Activated CD8-positive, alpha-beta memory T cell treated with anti-CD3 and anti-CD28 coated beads for 1 hour (primary cell): ENCODE data around the gene PHACTR2.
A peak's percentile ranks its signal among the peaks of the same experiment; 100 is the strongest.

Source experiments
- DNase-seq, 2 donors: peaks; one replicate each; pipeline ENCODE4 v3.0.0-alpha.2; 2020; ENCODE audit warnings: low read depth in 1 of 2; ENCODE audit errors: extremely low read depth in 1 of 2

The PHACTR2 gene

DNA sequence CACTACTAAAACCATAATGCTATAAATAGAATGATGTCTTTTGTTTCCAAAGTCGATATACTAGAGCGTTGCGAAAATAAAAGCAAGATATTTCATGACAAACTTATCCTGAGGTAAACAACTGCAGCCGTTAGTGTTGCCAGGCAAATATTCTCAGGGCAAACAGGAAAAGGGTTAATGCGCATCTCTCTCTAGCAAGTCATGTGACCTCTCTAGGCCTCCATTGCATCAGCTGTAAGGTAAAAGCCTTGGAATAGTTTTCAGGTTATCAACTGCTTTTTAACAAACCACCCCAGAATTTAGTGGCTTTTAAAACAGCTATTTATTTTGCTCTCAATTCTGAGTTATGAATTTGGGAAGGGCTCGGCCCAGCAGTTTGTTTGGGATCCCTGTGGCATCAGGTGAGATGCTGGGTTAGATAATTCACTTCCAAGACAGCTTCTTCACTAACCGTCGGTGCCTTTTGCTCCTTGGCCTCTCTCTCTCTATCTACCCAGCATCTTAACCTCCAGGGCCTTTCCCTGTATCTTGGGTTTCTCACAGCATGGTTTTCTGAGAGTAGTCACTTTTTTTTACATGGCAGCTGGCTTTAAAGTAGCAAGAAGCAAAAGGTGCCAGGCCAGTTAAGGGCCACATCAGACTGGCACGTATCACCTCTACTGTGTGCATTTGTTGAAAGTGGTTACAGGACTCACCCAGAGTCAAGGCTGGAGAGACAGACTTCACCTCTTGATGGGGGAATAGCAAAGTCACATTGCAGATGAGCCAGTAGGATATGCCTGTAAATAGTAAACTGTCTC lies 126.2 kb downstream of the PHACTR2 start:
- DNase-seq: no peak

DNA sequence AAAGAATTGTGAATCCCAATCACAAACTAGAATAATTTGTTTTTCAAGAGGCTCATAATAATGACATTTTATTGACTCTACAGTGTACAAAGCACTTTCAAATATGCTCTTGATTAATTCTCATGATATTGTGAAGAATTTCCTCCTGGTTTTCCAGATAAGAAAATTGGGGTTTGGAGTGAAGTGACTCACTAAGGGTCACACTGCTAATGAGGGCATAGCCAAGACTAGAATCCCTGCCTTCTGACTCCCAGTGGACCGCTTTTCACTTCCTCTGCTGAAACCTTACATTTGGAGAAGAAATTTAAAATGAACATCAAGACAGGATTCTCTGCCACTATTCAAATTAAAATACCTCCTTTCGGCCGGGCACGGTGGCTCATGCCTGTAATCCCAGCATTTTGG lies 127.1 kb downstream of the PHACTR2 start:
- no peak for DNase-seq

DNA sequence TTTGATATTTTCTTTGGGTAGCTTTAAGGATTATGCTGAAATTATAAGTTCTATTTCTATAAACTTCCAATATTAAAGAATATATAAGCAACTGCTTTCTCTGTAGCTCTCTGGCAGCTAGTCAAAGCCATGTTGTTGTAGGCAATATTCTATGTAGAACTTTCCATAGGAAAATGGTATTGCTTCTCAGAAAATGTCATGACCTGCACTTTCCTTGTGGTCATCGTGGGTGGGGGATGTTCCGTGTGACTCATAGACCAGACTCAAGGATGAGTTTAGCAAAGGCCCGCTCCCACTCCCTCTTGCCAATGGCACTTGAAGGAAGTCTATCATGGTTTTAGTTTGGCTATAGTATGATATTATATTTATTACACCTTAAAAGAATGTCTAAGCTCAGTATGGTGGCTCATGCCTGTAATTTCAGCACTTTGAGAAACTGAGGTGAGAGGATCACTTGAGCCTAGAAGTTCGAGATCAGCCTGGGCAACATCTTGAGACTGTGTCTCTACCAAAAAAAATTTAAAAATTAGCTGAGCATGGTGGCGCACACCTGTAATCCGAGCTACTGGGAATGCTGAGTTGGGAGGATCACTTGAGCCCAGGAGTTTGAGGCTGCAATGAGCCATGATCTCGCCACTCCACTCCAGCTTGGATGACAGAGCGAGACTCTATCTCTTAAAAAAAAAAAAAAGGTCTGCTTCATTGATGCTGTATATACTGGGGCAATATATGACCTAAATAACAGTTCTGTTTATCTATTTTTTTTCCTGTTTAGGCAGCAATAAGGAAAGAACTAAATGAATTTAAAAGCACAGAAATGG lies 128.7 kb downstream of the PHACTR2 start:
- no peak for DNase-seq

DNA sequence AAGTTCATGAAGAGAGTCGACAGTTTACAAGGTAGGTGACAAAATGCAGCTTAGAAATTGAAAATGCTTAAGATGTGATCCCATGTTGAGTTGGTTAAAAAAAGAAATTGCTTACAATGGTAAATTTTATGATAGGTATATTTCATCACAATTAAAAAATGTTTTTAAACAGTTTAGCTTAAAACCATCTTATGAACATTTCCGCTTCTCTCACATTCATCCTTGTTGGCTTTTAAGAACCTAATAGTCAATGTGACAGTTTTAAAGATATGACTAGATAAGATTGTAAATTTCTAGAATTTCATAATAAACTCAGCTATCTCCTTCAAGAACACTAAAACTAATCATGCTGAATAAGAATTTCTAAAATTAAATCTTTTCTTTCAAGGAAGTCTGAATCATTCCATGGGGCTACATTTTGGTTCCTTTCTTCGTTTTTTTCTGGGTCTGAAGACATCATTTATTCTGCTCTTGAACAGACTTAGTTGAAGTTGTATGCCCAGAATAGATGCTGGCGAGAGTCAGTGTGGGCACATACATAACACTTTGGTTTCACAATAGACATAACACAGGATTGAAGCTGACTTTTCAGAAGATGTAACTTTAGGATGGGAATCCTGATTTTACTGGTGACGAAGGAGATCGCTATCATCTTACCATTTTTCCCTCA lies 129.5 kb downstream of the PHACTR2 start:
- DNase-seq: no peak

DNA sequence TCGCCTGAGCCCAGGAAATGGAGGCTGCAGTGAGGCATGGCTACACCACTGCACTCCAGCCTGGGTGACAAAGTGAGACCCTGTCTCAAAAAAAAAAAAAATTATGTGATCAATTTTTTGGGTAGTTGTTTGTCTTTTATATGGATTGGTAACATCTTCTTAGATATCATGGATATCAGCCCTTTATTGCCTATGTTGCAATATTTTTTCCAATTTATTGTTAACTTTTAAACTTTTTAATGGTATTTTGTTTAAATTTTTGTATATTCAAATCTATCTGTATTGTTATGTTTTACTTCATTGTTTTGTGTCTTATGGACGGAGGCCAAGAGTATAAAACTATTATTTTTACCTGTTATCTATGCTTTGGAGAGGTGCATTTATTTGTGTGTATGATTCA lies 133.0 kb downstream of the PHACTR2 start:
- DNase-seq: no peak

DNA sequence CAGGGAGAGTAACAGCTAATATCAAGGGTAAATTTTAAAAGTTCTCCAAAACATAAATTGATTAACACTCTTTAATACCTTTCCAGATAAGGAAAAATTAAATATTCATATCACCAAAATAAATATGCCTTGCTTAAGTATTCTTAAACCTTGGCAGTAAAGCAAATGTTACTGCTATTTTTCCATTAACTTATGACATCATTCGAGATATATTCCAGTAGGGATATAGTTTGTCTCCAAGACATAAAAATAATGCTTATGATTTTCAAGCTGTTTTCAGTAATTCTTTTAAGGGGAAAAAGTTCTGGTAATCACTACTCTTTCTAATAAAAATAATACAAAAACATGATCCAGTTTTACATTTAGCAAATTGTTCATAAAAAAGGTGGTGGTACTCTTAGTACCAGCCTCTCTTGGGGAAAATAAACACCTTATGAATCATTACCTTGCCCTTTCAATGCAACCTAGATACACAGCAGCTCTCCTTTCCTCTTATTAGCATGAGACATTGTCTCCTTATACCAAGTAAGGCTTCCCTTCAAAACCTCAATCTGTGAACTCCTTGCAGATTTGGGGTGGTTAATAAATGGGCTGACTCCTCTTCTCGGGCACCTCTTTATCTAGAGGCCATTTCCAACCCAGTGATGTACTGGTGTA lies 133.9 kb downstream of the PHACTR2 start:
- DNase-seq: no peak

DNA sequence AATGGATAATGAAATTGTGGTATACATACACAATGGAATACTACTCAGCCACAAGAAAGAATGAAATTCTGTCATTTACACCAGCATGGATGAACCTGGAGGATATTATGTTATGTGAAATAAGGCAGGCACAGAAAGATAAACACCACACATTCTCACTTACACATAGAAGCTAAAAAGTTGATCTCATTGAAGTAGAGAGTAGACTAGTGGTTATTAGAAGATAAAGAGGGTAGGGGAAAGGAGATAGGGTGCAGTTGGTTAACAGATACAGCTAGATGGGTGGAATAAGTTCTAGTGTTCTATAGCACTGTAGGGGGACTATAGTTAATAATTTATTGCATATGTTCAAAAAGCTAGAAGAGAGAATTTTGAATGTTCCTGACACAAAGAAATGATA lies 139.9 kb downstream of the PHACTR2 start:
- DNase-seq: no peak

DNA sequence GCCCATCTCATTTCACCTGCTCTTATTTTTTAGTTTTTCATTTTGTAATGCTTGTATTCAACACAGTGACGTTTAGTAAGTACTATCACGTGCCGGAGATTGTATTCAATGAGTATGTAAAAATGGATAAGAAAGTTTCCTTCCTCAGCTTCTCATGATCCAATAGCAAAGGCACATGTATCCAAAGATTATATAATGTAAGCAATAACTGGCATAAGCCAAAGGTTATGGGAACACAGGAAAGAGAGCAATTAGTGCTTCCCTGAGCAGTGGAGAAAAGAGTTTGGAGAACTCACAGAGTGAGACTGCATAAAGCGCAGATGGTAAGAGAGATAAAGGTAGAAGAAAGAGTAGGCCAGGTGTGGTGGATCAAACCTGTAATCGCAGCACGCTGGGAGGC lies 143.6 kb downstream of the PHACTR2 start:
- DNase-seq: no peak

DNA sequence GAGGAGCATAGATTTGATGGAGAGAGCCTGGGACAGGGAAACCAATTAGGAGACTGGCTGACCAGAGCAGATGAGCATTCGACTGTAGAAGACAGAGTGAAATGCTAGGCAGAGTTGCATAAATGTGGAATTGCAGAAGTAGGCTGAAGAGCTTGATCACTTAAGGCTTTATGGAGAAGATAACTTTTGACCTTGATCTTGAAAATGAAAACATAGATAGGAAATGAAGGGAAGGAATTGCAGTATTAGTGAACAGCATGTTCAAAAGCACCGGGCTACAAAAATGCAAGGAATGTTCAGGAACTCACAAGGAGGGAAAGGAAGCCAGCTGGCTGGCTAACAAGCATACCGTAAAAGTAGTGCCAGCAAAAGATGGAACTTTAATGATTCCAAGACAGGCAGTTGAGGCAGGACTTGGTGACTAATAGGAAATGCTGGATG lies 144.8 kb downstream of the PHACTR2 start:
- DNase-seq: no peak

DNA sequence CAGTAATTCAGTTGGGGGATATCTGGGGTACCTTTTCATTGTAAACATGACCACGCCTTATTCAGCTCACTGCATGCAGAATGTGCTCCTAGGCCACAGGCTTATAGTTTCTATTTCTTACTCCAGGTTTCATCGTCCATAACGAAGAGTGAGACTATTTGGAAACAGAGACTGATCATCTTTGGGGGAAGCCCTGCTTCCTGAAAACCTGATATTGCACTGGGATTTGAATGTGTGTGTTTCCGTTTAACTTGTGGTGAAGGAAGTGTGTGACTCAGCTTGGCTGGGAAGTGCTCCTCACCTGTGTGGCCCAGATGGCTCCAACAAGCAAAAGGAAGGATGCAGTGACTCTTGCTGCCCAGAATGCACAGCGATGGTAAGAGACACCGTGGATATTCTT lies 145.8 kb downstream of the PHACTR2 start:
- no peak for DNase-seq

DNA sequence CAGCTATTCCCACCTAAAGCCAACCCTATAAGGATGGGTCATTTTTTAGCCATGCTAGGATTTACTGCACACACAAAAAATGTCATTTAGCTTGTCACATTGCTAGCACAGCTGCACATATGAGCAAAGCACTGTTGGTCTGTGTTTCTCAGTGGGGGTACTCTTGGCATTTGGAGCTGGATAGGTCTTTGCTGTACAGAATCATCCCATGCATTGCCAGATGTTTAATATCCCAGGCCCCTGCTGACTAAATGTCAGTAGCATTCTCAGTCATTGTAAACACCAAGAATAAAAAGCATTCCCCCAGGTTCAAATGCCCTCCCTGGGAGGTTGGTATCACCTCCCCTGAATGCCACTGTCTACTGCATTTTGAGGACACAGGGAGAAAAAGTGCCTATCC lies 150.8 kb downstream of the PHACTR2 start:
- no peak for DNase-seq

DNA sequence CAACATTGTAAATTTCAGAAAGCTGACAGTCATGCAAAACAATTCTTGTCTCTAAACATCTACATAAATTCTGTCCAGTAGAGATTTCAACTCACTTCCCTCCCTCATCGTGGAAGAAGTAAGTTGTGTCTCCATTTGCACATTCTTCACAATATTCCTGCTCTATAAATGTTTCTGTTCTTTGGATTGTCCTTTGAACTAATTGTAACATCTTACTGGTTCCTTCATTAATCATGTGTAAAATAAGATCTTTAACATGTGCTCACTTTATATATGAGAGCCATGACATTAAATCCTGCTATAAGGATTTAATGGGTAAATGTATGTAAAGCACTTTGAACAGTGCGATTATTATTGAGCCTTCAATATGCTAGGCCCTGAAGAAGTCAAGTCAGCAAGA lies 158.4 kb downstream of the PHACTR2 start:
- DNase-seq: no peak

DNA sequence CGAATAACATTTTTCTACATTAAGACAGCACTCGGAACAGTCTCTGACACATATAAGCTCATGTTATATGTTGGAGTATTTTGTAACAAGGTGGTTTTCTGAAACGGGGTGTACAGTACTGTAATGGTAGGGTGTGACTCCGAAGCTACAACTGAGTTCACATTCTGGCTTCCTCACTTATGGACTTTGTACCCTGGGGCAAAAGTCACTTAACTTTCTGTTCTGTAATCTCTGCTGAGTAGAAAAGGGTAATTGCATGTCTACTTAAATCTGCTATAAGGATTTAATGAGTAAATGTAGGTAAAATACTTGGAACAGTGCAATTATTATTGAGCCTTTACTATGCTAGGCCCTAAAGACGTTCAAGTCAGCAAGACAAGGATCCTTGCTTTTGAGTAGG lies 160.6 kb downstream of the PHACTR2 start:
- no peak for DNase-seq

DNA sequence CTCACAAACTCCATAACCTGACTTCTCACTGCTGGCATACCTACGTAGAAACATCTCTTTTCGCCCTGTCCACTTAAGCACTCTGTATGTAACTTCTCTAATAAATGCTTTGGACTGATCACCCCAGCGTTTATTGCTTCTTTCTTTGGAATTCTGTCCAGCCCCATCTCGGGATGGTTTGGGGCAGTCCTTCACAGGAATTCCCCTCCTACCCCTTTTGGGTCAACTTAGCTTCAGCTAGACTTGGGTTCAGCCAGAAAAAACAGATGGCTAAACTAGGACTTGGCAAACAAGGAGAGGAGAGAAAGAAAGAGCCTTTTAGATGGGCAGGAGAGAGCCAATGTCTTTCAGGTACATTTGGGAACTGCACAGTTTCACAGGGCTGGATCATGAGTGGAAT lies 161.4 kb downstream of the PHACTR2 start:
- no peak for DNase-seq

DNA sequence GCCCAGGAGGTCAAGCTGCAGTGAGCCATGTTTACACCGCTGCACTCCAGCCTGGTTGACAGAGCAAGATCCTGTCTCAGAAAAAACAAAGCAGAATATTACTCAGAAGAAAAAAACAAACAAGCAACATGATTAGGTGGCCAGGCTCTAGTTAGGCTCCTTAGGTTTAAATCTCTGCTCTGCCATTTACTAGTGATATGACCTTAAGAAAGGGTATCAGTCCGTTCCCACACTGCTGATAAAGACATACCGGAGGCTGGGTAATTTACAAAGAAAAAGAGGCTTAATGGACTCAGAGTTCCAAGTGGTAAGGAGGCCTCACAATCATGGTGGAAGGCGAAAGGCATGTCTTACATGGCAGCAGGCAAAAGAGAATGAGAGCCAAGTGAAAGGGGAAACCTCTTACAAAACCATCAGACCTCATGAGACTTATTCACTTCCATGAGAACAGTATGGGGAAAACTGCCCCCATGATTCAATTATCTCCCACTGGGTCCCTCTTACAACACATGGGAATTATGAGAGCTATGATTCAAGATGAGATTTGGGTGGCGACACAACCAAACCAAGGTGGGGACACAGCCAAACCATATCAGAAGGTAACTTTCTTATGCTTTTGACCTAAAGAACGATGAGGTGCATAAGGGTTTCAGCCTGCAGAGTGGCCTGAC lies 163.0 kb downstream of the PHACTR2 start:
- DNase-seq: no peak

DNA sequence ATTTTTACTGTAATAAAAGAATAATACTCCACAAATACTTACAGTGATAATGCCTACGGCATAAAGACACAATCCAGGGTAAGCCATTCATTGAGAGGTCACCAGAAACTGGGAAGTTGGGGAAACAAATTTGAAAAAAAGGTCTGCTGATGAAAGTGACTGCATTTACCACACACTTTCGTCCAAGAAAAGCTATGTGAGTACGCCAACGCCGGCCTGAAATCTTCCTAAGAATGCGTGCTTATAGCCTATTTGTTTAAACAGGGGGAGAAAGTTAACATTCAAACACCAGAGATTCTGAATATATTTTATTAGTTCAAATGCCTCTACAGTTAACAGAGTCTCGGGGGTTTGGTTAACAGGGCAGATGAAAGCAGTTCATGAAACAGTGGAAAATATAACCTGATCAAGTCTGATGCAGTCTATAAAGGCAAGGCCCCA lies 164.7 kb downstream of the PHACTR2 start:
- DNase-seq: no peak

DNA sequence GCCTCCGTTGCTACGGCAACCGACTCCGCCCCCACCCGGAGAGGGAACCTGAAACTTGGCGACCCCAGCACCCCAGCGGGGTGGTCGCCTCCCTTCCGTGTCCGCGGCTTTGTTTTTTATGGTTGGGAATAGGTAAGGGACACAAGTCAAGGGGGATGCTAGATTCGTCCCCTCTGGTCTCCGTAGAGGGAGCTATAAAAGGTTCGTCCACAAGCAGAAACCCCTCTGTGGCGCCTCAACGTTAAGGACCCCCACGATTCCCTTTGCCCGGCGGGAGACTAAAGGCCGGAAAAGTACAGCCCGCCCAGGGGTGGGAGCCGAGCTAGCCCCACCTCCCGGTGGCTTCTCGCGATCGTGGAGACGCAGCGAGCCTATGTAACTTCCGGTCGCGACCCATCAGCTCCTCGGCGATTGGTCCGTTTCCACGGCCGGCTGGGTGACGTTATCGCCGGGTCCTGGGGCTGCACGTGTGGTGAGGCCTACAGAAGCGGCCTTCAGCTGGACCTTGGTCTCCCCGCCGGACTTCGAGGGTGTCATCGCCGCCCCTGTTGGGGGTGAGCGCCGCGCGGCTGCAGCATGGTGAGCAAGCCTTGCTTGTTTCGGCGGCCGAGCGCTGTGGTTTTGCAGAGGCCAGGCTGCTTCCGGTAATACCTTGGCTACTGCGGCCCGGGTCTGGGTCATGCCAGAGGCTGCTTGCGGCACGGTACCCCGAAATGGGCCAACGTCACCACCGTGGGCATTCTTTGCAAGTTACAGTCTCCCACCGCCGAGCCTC lies 165.3 kb downstream of the PHACTR2 start, which contains the start of gene LTV1:
Gene LTV1 (plus strand): TSS at position 437 of the 775 bp plus-strand sequence. CDS start 140 bp downstream, at position 577.
- DNase-seq: peak; percentile 74 to 86

DNA sequence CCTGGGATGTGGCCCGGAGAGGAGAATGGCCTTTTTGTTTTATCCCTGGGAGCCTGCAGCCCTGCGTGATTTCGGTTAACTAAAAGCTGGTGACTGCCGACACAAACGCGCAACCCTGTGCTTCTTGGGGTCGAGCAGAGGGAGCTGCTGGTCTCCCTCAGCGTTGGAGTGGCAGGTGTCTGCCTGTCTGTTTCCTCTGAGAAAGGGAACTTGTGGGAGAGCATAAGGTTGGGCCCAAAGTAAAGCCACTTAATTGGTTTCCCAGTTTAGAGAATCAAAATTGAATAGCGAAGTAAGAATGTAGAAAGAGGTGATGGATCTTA lies 165.9 kb downstream of the PHACTR2 start:
- DNase-seq: no peak

DNA sequence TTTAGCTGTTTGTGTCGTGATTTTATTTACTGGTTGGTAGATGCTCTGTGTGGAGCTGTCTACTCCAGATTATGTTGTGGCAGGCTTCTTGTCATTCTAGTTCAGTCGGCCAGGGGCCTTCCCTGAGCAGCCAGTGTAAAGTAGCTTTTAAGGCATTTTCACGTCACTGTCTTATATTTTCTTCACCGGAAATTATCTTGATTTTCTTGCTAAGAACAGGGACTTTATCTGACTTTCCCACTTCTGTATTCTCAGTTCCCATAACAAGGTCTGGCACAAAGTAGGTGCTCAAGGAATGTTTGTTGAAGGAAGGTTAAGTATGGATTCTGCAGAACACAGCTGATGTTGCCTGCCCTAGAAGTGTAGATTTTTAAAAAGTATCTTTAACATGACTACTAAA lies 166.2 kb downstream of the PHACTR2 start:
- DNase-seq: no peak

DNA sequence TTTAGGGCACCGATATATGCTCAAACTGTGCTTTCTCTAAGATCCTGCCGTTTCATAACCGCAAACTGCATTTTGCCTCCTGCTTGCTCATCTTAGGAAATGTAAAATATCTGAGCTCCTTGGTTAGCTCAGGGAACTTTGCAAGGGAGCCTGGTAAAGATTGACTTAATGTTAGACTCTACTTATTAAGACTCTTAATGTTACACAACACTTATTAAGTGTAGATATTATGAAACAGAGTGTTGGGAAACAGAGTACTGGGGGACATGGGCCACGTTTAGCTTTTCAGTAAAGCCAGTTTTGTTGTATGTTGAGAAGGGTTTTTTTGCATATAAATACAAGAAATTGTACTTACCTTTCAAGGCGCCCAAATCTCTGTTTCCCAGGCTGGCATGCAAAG lies 167.3 kb downstream of the PHACTR2 start:
- DNase-seq: no peak
